HUES6 (cell line): ENCODE results near the gene GRB7.
"Not testable (repeated sequence)": the region's sequence is repeated elsewhere in the genome, so short reads cannot be mapped to it uniquely, and the experiment has no call there.

Experiments
- H3K27ac ChIP-seq: 2 replicates; pipeline ENCODE4 v1.7.0; 2013; ENCODE audit warnings: low read depth, mild to moderate bottlenecking, low read length, inconsistent platforms
- H3K27me3 ChIP-seq: 2 replicates; pipeline ENCODE4 v1.6.1; 2013; ENCODE audit warnings: low read length; ENCODE audit not compliant: control insufficient read depth, insufficient read depth
- H3K36me3 ChIP-seq: 2 replicates; pipeline ENCODE4 v1.6.1; 2013; ENCODE audit warnings: low read length; ENCODE audit not compliant: control insufficient read depth, insufficient read depth
- H3K4me1 ChIP-seq: 2 replicates; pipeline ENCODE4 v1.6.1; 2013; ENCODE audit warnings: low read length; ENCODE audit not compliant: control insufficient read depth, insufficient read depth
- H3K4me3 ChIP-seq: 2 replicates; pipeline ENCODE4 v1.5.1; 2013; ENCODE audit warnings: low read depth, low read length
- H3K9ac ChIP-seq: one replicate; pipeline ENCODE4 v1.6.1; 2013; ENCODE audit warnings: mild to moderate bottlenecking, low read length
- H3K9me3 ChIP-seq: 2 replicates; pipeline ENCODE4 v1.6.1; 2013; ENCODE audit warnings: low read depth, low read length; ENCODE audit not compliant: control insufficient read depth, insufficient read depth

GRB7 gene

GRCh38 chr17:39745335-39746144 lies 7.8 kb downstream of the GRB7 start:
- peaks cover 17% of the 10 kb centered on the region for H3K4me1 ChIP-seq
- H3K9me3 ChIP-seq: no peaks in the 10 kb centered on the region
- H3K9ac ChIP-seq: no peak overlapping the region
- H3K36me3 ChIP-seq: peaks cover 52% of the 10 kb centered on the region
- no peaks in the 10 kb centered on the region for H3K27me3 ChIP-seq
- no peak overlapping the region for H3K4me3 ChIP-seq
- no peak overlapping the region for H3K27ac ChIP-seq

- Histone ChIP-seq H3K4me3 (no peak overlapping the region), H3K9me3 (no peaks in the 10 kb centered on the region), H3K27ac (no peak overlapping the region), H3K36me3 (peaks cover 52% of the 10 kb centered on the region), H3K9ac (no peak overlapping the region), H3K4me1 (peaks cover 18% of the 10 kb centered on the region), H3K27me3 (no peaks in the 10 kb centered on the region)
Observed at GRCh38 chr17:39746145-39746461, 8.4 kb downstream of the GRB7 start.

GRCh38 chr17:39747745-39748144 lies 10.0 kb downstream of the GRB7 start:
- Histone ChIP-seq H3K4me1 (peaks cover 22% of the 10 kb centered on the region), H3K27me3 (no peaks in the 10 kb centered on the region), H3K27ac (no peak overlapping the region), H3K9me3 (no peaks in the 10 kb centered on the region), H3K4me3 (no peak overlapping the region), H3K9ac (no peak overlapping the region), H3K36me3 (peaks cover 49% of the 10 kb centered on the region)

- H3K9ac ChIP-seq, H3K27me3 ChIP-seq, H3K27ac ChIP-seq: not testable (repeated sequence)
Observed at GRCh38 chr17:39748444-39749034, 10.8 kb downstream of the GRB7 start.

GRCh38 chr17:39750131-39751015 lies 12.6 kb downstream of the GRB7 start:
- H3K4me3 ChIP-seq: no peak overlapping the region
- H3K4me1 ChIP-seq: peaks cover 35% of the 10 kb centered on the region
- no peaks in the 10 kb centered on the region for H3K27me3 ChIP-seq
- peaks cover 25% of the 10 kb centered on the region for H3K36me3 ChIP-seq
- H3K9ac ChIP-seq: no peak overlapping the region
- 0 out of 2 replicates have a peak overlapping the region, but pooled peaks have one; percentile 30 for H3K27ac ChIP-seq
- no peaks in the 10 kb centered on the region for H3K9me3 ChIP-seq

More at GRCh38 chr17:39748444-39749034, 10.8 kb downstream of the GRB7 start:
- H3K4me1 ChIP-seq: peaks cover 28% of the 10 kb centered on the region
- not testable (repeated sequence) for H3K9me3 ChIP-seq, H3K4me3 ChIP-seq
- H3K36me3 ChIP-seq: peaks cover 42% of the 10 kb centered on the region

GRCh38 chr17:39751016-39751543 lies 13.3 kb downstream of the GRB7 start:
- Histone ChIP-seq H3K9me3 (no peaks in the 10 kb centered on the region), H3K9ac (no peak overlapping the region), H3K27ac (no peak overlapping the region), H3K4me3 (no peak overlapping the region), H3K27me3 (no peaks in the 10 kb centered on the region), H3K36me3 (peaks cover 17% of the 10 kb centered on the region; the same call in 1 of the 2 replicates), H3K4me1 (peaks cover 42% of the 10 kb centered on the region)

- Histone ChIP-seq H3K36me3 (peaks cover 14% of the 10 kb centered on the region; the same call in 1 of the 2 replicates), H3K4me3 (no peak overlapping the region), H3K4me1 (peaks cover 44% of the 10 kb centered on the region)
Observed at GRCh38 chr17:39751637-39752036, 13.9 kb downstream of the GRB7 start.

GRCh38 chr17:39752241-39752881 lies 14.6 kb downstream of the GRB7 start:
- Histone ChIP-seq H3K4me1 (peaks cover 44% of the 10 kb centered on the region), H3K27ac (no peak overlapping the region), H3K9me3 (no peaks in the 10 kb centered on the region), H3K9ac (no peak overlapping the region), H3K4me3 (no peak overlapping the region), H3K27me3 (peaks cover 3% of the 10 kb centered on the region; the same call in 1 of the 2 replicates), H3K36me3 (peaks cover 6% of the 10 kb centered on the region; the same call in 1 of the 2 replicates)

More at GRCh38 chr17:39751637-39752036, 13.9 kb downstream of the GRB7 start:
- Histone ChIP-seq H3K9me3 (no peaks in the 10 kb centered on the region), H3K27me3 (no peaks in the 10 kb centered on the region), H3K9ac (no peak overlapping the region), H3K27ac (no peak overlapping the region)

- Histone ChIP-seq H3K4me3 (peak overlapping the region; percentile 86), H3K27me3 (peaks cover 4% of the 10 kb centered on the region; the same call in 1 of the 2 replicates), H3K36me3 (no peaks in the 10 kb centered on the region), H3K27ac (peak overlapping the region; percentile 91), H3K9me3 (no peaks in the 10 kb centered on the region), H3K9ac (peak overlapping the region; percentile 88), H3K4me1 (peaks cover 47% of the 10 kb centered on the region)
Observed at GRCh38 chr17:39753514-39754160, 15.9 kb downstream of the GRB7 start.
